Measurements from ENCODE around the gene PLK3. TPM values are rescaled to one million over a fixed set of nuclear protein-coding genes. Genes with fewer than 3 reads are reported as not detected.

Gene PLK3
- total and polyA plus RNA-seq, 9 of the 15 experiments (the other 6 are each of a cell fraction or from before 2014, with no cell fraction given), result 0.52 to 22.7 (median 11.0) TPM

GRCh38 chr1:44830900-44831304 is 30.7 kb downstream of the PLK3 start (continued):
- TF ChIP-seq RAD21 (CRISPR knock-in tag; conservative IDR thresholded peaks at IDR 0.05 in 1 of 2, IDR thresholded peaks at IDR 0.05 in 1 of 2) (peak in 1 of 2 experiments; percentile 33; a peak in 2 of 4 replicates), MYC (IDR thresholded peaks at IDR 0.05; ENCODE audit: low read depth, low read length) (0 out of 2 replicates have a peak, but pooled peaks have one; percentile 14), MYC (CRISPR knock-in tag; IDR thresholded peaks at IDR 0.05; ENCODE audit: borderline replicate concordance, low read depth) (no peak), E2F3 (CRISPR knock-in tag; IDR thresholded peaks at IDR 0.05) (0 out of 2 replicates have a peak, but pooled peaks have one; percentile 55), SMAD1 (IDR thresholded peaks at IDR 0.05; ENCODE audit: low read depth, low read length, partially characterized antibody) (peak; percentile 24), DPF2 (IDR thresholded peaks at IDR 0.05) (peak; percentile 42; the same call in 1 of the 2 replicates)

- 35% methylated on average over 9 of the region's 9 CpGs for WGBS (ENCODE audit: insufficient coverage, low coverage, missing lambda C conversion rate)
- Histone ChIP-seq H3K9ac (ENCODE audit: insufficient read depth in 1 of 2, low read depth in 2 of 2, low read length in 2 of 2) (peak overlapping the region; percentile 40 to 45; a peak in 3 of 4 replicates), H4K20me1 (replicated peaks; ENCODE audit: control insufficient read depth, insufficient read depth, low read length) (no peaks in the 10 kb centered on the region), H3K4me2 (ENCODE audit: insufficient read depth, low read length) (peak overlapping the region; percentile 58; the same call in 1 of the 2 replicates), H3K4me1 (replicated peaks in 1 of 2; ENCODE audit: control insufficient read depth in 2 of 2, insufficient read depth in 2 of 2, low read length in 2 of 2) (peaks cover 51 to 70% of the 10 kb centered on the region in 2 experiments), H3K36me3 (ENCODE audit: control insufficient read depth, insufficient read depth, low read length) (no peaks in the 10 kb centered on the region), H2AFZ (ENCODE audit: low read depth, low read length) (peak overlapping the region; percentile 93), H3K9me1 (ENCODE audit: control insufficient read depth, insufficient read depth, low read length) (no peaks in the 10 kb centered on the region), H3K79me2 (ENCODE audit: control insufficient read depth, insufficient read depth, low read length) (no peaks in the 10 kb centered on the region), H3K27me3 (ENCODE audit: control insufficient read depth in 2 of 2, insufficient read depth in 2 of 2, low read length in 2 of 2) (no peaks in the 10 kb centered on the region), H3K9me3 (replicated peaks; ENCODE audit: control insufficient read depth, insufficient read depth, low read depth, low read length) (no peaks in the 10 kb centered on the region), H3K27ac (ENCODE audit: extremely low read depth, low read depth, low read length) (peak overlapping the region; percentile 46; the same call in 2 of the 3 replicates), H3K4me3 (no peak overlapping the region)
- intact Hi-C loops (cut with micrococcal nuclease), result loop anchor here (5.0 to 10.0 kb wide), 2 partner anchors 39 to 393 kb away; no protein-coding TSS in a partner anchor
- ChIA-PET POLR2A (interaction anchor here (0.6 to 11.1 kb wide), 9 partner anchors 11 to 181 kb away, joined by 3 to 217 read pairs (median 6); partner anchors contain the start of genes BTBD19, PTCH2, RPS8 and UROD), CTCF (ENCODE audit: low intra/inter-chr PET ratio) (interaction anchor here (0.5 kb wide), 2 partner anchors 130 to 589 kb away, joined by 4 to 6 read pairs; no protein-coding TSS in a partner anchor)
- BruUV-seq (replicated peaks), result no TSS peak
- FAIRE-seq (no peak), DNase-seq (ENCODE audit: extremely low read depth in 1 of 4, low spot score in 3 of 4) (peak in 3 of 4 experiments; percentile 54 to 62 (median 60)), ATAC-seq (peak; percentile 5; the same call in 2 of the 3 replicates)
- in situ Hi-C loops (cut with MboI), result no loop called here
- no peak for TF ChIP-seq CBFB (CRISPR knock-in tag; IDR thresholded peaks at IDR 0.05)
- 0 out of 2 replicates have a peak, but pooled peaks have one; percentile 21 for TF ChIP-seq VEZF1 (CRISPR knock-in tag; IDR thresholded peaks at IDR 0.05)
- no peak for TF ChIP-seq CREBBP (IDR thresholded peaks at IDR 0.05; ENCODE audit: low read depth, low read length)
- no peak for TF ChIP-seq ILK (tag; IDR thresholded peaks at IDR 0.05; ENCODE audit: borderline replicate concordance, low read depth)
- peak; percentile 54; the same call in 1 of the 2 replicates for TF ChIP-seq NFIC (IDR thresholded peaks at IDR 0.05)
- TF ChIP-seq SNIP1 (IDR thresholded peaks at IDR 0.05; ENCODE audit: low read depth), result no peak
- no peak for TF ChIP-seq MEF2D (tag; conservative IDR thresholded peaks at IDR 0.05; ENCODE audit: low read depth)
- 0 out of 4 replicates have a peak, but pooled peaks of 1 of the 2 experiments have one; percentile 6 for TF ChIP-seq UBTF (IDR thresholded peaks at IDR 0.05; ENCODE audit: borderline replicate concordance in 1 of 2, low read depth in 2 of 2, low read length in 2 of 2)
- no peak for TF ChIP-seq HMGN3 (IDR thresholded peaks at IDR 0.05; ENCODE audit: borderline replicate concordance, extremely low read depth, insufficient read length, low read depth, low read length)
These were observed 31.3 kb downstream of the PLK3 start for GRCh38 chr1:44831516-44831915.
